Measurements from ENCODE around the gene STX3.
"Not testable (repeated sequence)": the region's sequence is repeated elsewhere in the genome, so short reads cannot be mapped to it uniquely, and the experiment has no call there.

STX3 gene

GRCh38 chr11:59842316-59842715 lies 87.1 kb downstream of the STX3 start:
- no peak for DNase-seq (ENCODE audit: low read depth)

GRCh38 chr11:59845399-59845798 lies 90.2 kb downstream of the STX3 start, which contains the start of gene CBLIF:
Gene CBLIF, minus strand, starts transcription at chr11:59845499. Its CDS starts 46 bp downstream, at chr11:59845453.
- no peak for DNase-seq (ENCODE audit: low read depth)

GRCh38 chr11:59846556-59846955 lies 91.4 kb downstream of the STX3 start:
- no peak for DNase-seq (ENCODE audit: low read depth)

- no peak for DNase-seq (ENCODE audit: low read depth)
Observed at GRCh38 chr11:59847626-59848025, 92.5 kb downstream of the STX3 start.

GRCh38 chr11:59848439-59848838 lies 93.3 kb downstream of the STX3 start:
- not testable (repeated sequence) for DNase-seq (ENCODE audit: low read depth)

- DNase-seq (ENCODE audit: low read depth) = no peak
Observed at GRCh38 chr11:59849129-59849528, 94.0 kb downstream of the STX3 start.

GRCh38 chr11:59849551-59849950 lies 94.4 kb downstream of the STX3 start:
- not testable (repeated sequence) for DNase-seq (ENCODE audit: low read depth)

- not testable (repeated sequence) for DNase-seq (ENCODE audit: low read depth)
Observed at GRCh38 chr11:59851416-59851815, 96.2 kb downstream of the STX3 start.

- no peak for DNase-seq (ENCODE audit: low read depth)
Observed at GRCh38 chr11:59854871-59855270, 99.7 kb downstream of the STX3 start.

All from T-helper 22 cell (primary cell).